Neutrophil (primary cell): ENCODE results near the gene RAPGEF6.

ENCODE experiments used
- H3K27ac ChIP-seq: fragments of 200-600 bp; sonication (generic); 2 replicates; pipeline ENCODE4 v1.5.1; 2016; ENCODE audit warnings: mild to moderate bottlenecking, moderate library complexity
- H3K27me3 ChIP-seq: fragments of 200-600 bp; sonication (generic); 2 replicates; pipeline ENCODE4 v1.6.0; 2016; ENCODE audit warnings: mild to moderate bottlenecking
- H3K36me3 ChIP-seq: fragments of 200-600 bp; sonication (generic); 2 replicates; pipeline ENCODE4 v1.5.1; 2017
- H3K4me1 ChIP-seq, 2 experiments: fragments of 200-600 bp in 1 of 2; sonication (generic) in 1 of 2; 1 replicate in 1 of 2; 2 replicates in 1 of 2; pipeline versions ENCODE4 v1.5.1 to v1.6.1; 2013 to 2016; ENCODE audit warnings: low read depth in 1 of 2, low read length in 1 of 2, mild to moderate bottlenecking in 1 of 2, moderate library complexity in 1 of 2; ENCODE audit not compliant: control insufficient read depth in 1 of 2, insufficient read depth in 1 of 2
- H3K4me3 ChIP-seq, 2 experiments: fragments of 200-600 bp in 1 of 2; sonication (generic) in 1 of 2; 1 replicate in 1 of 2; 2 replicates in 1 of 2; pipeline ENCODE4 v1.5.1; 2013 to 2016; ENCODE audit warnings: low read depth in 1 of 2, low read length in 1 of 2, mild to moderate bottlenecking in 1 of 2, moderate library complexity in 1 of 2
- H3K9me3 ChIP-seq: fragments of 200-600 bp; sonication (generic); 2 replicates; pipeline ENCODE4 v1.5.1; 2016
- TF ChIP-seq, protein P1 (sequence below): fragments of 200-600 bp; sonication (generic); IDR thresholded peaks from 2 replicates; pipeline ENCODE4 v1.5.1; 2016; ENCODE audit warnings: antibody characterized with exemption

Gene RAPGEF6

DNA sequence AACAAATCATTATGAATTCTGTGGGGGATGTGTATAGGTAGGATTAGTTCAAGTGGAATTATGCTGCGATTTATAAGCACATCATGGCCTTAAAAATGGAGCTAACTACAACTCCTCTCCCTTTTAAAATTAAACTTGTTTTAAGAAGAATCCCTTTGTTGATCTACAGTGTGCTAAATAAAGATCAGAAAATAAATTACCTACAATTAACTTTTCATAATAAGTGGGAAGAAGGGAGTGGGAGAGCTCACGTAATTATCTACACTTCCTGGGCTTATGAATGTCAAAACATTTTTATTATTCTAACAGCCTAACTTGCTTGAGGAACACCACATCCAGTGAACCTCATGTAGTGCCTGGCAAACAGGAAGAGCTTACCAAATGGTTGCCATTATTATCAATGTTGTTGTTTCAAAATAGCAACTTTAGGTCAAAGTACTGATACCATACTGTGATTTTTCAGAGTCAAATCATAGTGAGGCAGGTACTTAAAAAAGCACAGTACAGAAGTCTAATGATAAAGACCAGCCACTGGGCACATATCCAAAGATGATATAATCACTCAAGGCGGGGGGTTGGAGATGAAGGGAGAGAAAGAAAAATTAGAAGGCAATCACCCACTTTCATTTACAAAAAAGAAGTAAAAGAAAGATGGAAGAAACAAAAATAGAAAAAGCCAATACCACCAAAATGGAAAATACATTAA is 174.0 kb downstream of the RAPGEF6 start:
- no peaks in the 10 kb centered on the region for H3K9me3 ChIP-seq
- TF ChIP-seq, protein P1, sequence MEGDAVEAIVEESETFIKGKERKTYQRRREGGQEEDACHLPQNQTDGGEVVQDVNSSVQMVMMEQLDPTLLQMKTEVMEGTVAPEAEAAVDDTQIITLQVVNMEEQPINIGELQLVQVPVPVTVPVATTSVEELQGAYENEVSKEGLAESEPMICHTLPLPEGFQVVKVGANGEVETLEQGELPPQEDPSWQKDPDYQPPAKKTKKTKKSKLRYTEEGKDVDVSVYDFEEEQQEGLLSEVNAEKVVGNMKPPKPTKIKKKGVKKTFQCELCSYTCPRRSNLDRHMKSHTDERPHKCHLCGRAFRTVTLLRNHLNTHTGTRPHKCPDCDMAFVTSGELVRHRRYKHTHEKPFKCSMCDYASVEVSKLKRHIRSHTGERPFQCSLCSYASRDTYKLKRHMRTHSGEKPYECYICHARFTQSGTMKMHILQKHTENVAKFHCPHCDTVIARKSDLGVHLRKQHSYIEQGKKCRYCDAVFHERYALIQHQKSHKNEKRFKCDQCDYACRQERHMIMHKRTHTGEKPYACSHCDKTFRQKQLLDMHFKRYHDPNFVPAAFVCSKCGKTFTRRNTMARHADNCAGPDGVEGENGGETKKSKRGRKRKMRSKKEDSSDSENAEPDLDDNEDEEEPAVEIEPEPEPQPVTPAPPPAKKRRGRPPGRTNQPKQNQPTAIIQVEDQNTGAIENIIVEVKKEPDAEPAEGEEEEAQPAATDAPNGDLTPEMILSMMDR = no peak
- H3K27me3 ChIP-seq = no peaks in the 10 kb centered on the region
- H3K4me3 ChIP-seq = no peak overlapping the region
- no peak overlapping the region for H3K27ac ChIP-seq
- H3K36me3 ChIP-seq = peaks cover 49% of the 10 kb centered on the region
- peaks cover 4 to 12% of the 10 kb centered on the region in 2 experiments for H3K4me1 ChIP-seq

DNA sequence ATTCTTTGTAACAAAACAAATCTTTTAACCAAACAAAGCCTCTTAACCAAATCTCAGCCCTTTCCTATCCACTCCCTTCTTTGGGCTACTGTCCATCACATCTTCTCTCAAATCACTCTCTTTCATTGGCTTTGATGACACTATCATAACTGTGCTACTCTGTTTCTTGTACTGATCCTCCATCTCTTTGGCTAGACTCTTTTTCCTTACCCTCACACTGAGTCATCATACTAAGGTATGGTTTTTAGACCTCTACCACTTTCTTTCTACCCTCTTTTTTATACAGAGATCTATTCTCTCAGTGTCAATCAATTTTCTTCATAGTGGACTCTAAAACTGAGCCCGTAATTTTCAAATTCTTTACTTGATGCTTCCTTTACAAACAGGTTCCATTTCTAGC is 174.9 kb downstream of the RAPGEF6 start:
- no peak overlapping the region for H3K27ac ChIP-seq
- H3K9me3 ChIP-seq = no peaks in the 10 kb centered on the region
- H3K27me3 ChIP-seq = no peaks in the 10 kb centered on the region
- H3K4me3 ChIP-seq = no peak overlapping the region
- TF ChIP-seq, protein P1 = no peak
- H3K4me1 ChIP-seq = peaks cover 4 to 12% of the 10 kb centered on the region in 2 experiments
- peaks cover 51% of the 10 kb centered on the region for H3K36me3 ChIP-seq

DNA sequence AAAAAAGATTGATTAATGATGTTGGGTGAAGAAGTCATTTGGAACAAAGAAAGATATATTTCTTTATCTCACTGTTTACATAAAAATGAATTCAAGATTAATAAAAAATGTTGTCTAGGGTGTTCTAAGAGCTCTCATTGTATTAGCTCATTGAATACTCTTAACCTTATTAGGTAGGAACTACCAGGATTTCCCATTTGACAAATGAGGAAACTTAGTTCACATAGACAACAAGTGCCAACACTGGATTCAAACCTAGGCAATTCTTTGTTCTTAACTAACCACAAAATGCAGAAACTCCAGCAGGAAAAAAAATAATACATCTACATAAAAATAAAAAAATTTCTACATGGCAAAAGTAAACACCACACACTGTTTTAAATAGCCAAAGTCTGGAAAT is 175.8 kb downstream of the RAPGEF6 start:
- Histone ChIP-seq H3K36me3 (peaks cover 56% of the 10 kb centered on the region), H3K27ac (no peak overlapping the region)

DNA sequence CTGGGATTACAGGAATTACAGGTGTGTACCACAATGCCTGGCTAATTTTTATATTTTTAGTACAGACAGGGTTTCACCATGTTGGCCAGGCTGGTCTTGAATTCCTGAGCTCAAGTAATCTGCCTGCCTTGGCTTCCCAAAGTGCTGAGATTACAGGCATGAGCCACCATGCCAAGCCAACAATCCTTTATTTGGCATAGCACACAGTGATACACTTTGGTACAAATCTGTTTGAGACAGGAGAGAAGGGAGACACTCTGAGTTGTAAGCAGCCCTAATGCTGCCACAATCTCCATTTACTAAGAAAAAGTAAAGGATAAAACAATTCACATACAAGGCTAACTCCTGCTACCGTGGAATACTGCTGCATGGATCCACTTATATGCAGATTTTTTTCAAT is 177.8 kb downstream of the RAPGEF6 start:
- Histone ChIP-seq H3K4me1 (peaks cover 0 to 2% of the 10 kb centered on the region in 2 experiments), H3K9me3 (no peaks in the 10 kb centered on the region), H3K4me3 (no peak overlapping the region), H3K36me3 (peaks cover 63% of the 10 kb centered on the region), H3K27me3 (no peaks in the 10 kb centered on the region), H3K27ac (no peak overlapping the region)
- TF ChIP-seq, protein P1 = no peak

More for the DNA sequence above, 175.8 kb downstream of the RAPGEF6 start:
- no peaks in the 10 kb centered on the region for H3K9me3 ChIP-seq
- TF ChIP-seq, protein P1 = no peak
- no peak overlapping the region for H3K4me3 ChIP-seq
- H3K27me3 ChIP-seq = no peaks in the 10 kb centered on the region
- H3K4me1 ChIP-seq = peaks cover 4 to 12% of the 10 kb centered on the region in 2 experiments

DNA sequence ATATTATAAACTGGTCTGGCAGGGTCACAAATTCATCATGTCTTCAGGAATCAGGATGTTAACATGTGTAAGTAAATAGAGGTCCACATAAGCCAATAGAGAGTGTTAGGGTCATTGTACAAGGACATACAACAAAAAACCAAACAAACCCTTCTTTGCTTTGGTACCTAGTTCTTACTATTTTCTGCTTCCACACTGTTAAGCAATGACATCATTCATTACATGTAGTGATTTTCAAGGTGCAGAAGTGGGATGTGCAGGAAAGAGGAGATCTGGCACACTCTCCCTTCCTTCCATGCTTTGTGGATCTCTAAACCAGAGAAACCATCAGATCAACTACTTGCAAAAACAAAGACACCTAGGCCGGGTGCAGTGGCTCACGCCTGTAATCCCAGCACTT is 184.1 kb downstream of the RAPGEF6 start:
- H3K4me1 ChIP-seq = no peaks in the 10 kb centered on the region
- peaks cover 66% of the 10 kb centered on the region for H3K36me3 ChIP-seq
- TF ChIP-seq, protein P1 = no peak
- no peaks in the 10 kb centered on the region for H3K27me3 ChIP-seq
- H3K9me3 ChIP-seq = no peaks in the 10 kb centered on the region
- H3K27ac ChIP-seq = no peak overlapping the region
- no peak overlapping the region for H3K4me3 ChIP-seq
